Measurements from ENCODE around the gene TEX101.

- TF ChIP-seq GABPA (IDR thresholded peaks at IDR 0.05 in 1 of 2, conservative IDR thresholded peaks at IDR 0.05 in 1 of 2) = no peak
- no peak for TF ChIP-seq TAF1 (conservative IDR thresholded peaks at IDR 0.05)
- TF ChIP-seq YY1 (IDR thresholded peaks at IDR 0.05) = no peak
- no peak for TF ChIP-seq EGR1 (IDR thresholded peaks at IDR 0.05; ENCODE audit: low read depth in 2 of 2)
- TF ChIP-seq CTCF (IDR thresholded peaks at IDR 0.05; ENCODE audit: low read depth, low read length, missing input control) = no peak
Measured at GRCh38 chr19:43464134-43464775, 49.6 kb downstream of the TEX101 start.
